NOMO-1 treated with dmso at 0.1 percent for 144 hours (cell line): ENCODE measurements around the gene CLCC1.
"Not testable (repeated sequence)": the region's sequence is repeated elsewhere in the genome, so short reads cannot be mapped to it uniquely, and the experiment has no call there.

Experiments used
- DNase-seq: peaks from one replicate; lab custom pipeline; 2025; ENCODE audit not compliant: unreplicated experiment; lab: John Stamatoyannopoulos, UW

The CLCC1 gene

GRCh38 chr1:108963052-108963686 lies at the start of gene CLCC1:
CLCC1 (minus strand) TSS chr1:108963484; CDS start chr1:108950437, 13,047 bp downstream.
- peak; percentile 79 for DNase-seq

GRCh38 chr1:109011335-109011734 lies 48.1 kb upstream of the CLCC1 start:
- DNase-seq: no peak

DNA sequence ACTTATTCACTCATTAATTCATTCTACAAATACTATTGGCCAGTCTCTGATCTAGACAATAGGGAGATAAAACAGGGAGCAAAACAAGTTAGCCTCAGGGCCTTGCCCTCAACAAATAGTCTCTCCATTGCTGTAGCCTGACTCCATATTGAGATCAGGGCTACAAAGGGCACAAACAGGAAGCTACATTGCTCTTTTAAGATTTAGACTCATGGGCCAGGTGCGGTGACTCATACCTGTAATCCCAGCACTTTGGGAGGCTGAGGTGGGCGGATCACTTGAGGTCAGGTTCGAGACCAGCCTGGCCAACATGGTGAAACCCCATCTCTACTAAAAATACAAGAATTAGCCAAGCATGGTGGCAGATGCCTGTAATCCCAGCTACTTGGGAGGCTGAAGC lies 33.3 kb upstream of the CLCC1 start:
- DNase-seq: not testable (repeated sequence)

DNA sequence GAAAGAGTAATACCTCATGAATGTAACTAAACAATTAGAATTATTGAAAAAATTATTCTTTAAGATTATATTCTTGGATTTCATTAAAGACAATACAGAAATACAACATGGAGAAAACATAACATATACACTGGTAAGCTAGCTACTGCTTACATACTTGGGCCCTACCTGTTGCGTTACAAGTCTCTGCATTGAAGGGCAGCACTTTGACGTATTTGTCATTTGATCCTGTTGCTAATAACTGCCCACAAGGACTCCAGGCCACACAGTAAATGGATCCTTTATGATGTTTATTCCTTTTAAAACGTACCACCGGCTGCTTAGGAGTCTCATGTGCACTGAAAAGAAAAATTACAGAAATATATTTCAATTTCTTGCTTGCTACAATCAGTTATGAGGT lies 19.8 kb upstream of the CLCC1 start:
- no peak for DNase-seq

GRCh38 chr1:108976658-108977057 lies 13.4 kb upstream of the CLCC1 start:
- no peak for DNase-seq

GRCh38 chr1:108972951-108973350 lies 9.7 kb upstream of the CLCC1 start:
- no peak for DNase-seq

DNA sequence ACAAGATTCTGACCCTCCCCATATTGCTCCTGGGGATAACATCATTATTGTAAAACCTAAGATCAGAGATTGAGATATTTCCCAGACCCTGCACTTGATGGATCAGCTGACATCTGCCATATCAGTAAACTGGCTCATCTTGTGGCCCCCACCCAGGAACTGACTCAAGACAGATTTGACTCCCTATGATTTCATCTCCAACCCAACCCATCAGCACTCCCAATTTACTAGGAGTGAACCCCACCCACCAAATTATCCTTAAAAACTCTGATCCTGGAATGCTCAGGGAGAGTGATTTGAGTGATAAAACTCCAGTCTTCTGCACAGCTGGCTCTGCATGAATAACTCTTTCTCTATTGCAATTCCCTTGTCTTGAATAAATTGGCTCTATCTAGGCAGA lies 6.1 kb upstream of the CLCC1 start:
- DNase-seq: no peak

GRCh38 chr1:108962681-108963051 lies 618 bp downstream of the CLCC1 start:
- no peak for DNase-seq

DNA sequence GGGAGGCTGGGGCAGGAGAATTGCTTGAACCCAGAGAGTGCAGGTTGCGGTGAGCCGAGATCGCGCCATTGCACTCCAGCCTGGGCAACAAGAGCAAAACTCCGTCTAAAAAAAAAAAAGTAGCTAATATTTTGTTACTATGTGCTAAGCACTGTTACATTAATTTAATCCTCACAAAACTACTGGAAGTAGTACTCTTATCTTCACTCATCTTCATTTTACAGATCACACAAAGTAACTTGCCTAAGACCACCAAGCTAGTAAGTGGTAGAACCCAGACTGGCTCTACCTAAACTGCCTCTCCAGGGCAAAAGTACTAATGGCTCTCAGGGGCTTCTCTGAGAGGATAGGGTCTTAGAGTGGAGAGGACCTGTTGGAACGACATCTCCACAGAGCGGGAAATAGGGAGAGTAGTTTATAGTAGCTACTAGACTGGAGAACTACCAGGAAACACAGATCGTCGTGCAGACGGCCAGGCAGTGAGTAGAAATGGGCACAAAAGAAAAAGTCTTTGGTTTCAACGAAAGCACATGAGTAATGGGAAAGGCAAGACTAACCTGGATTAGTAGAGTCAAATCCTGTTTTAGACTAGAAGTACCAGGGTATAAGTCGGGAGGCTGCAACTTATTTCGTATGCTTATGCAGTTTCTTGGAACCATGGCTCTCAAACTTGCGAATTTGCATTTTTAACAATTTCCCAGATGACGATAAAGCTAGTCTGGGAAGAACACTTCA lies 1.4 kb downstream of the CLCC1 start:
- DNase-seq: no peak

- no peak for DNase-seq
Observed at GRCh38 chr1:108961198-108961597, 2.1 kb downstream of the CLCC1 start.

GRCh38 chr1:108960719-108961118 lies 2.6 kb downstream of the CLCC1 start:
- DNase-seq: no peak

DNA sequence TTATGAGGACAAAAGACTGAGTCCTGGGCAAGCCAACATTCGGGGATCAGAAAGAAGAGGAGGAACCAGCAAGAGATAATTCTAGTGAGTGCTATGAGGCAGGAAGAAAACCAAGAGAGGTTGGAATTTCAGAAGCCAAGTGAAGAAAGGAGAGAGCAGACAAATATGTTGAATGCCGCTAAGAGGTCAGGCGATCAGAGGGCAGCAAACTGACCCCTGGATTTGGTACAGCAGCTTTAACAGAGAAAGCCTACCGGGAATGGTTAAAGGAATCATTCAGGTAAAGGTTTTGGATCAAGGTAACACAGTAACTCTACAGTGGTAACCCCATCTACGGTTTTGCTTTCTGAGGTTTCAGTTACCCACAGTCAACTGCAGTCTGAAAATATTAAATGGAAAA lies 5.4 kb downstream of the CLCC1 start:
- no peak for DNase-seq

DNA sequence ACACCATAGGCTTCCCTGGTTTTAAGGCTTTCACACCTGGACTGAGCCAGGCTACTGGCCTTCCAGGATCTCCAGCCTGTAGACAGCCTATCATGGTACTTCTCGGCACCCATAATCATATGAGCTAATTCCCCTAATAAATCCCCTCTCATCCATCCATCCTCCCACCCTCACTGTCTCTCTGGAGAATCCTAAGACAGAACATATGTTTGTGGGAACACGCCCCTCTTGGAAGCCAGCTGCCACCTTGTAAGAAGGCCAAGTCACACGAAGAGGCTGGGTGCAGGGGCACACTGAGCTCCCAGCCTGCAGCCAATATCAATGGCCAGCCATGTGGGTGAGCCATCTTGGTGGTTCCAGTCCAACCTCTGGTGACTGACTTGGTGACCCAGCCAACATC lies 7.4 kb downstream of the CLCC1 start:
- DNase-seq: no peak

GRCh38 chr1:108955111-108955510 lies 8.2 kb downstream of the CLCC1 start:
- no peak for DNase-seq

GRCh38 chr1:108953452-108953851 lies 9.8 kb downstream of the CLCC1 start:
- DNase-seq: no peak

DNA sequence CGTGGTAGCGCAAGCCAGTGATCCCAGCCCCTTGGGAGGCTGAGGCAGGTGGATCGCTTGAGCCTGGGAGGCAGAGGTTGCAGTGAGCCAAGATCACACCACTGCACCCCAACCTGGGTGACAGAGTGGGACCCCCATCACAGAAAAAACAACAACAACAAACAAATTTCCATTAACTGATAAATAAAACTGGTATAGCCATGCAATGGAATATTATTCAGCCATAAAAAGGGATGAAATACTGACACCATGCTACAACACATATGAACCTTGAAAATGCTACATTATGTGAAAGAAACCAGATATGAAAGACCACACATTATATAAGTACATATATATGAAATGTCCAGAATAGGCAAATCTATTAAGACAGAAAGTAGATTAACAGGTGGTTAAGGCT lies 12.0 kb downstream of the CLCC1 start:
- no peak for DNase-seq

DNA sequence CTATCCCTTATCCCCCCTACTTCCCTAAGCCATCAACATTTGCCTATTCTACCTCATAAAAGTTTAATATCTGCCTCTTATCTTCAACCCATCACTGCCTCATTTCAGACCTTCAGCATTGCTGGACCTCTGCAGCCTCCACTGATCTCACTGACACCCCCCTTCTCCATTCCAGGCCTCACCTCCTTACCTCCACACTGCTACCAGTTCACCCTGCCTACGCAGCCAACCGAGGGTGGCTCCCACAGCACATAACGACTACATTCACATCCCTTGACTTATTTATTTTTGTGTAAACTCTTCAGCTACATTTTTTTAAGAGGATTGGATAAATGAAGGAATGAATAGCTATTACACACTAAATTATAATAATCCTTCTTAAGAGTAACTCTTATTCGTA lies 14.2 kb downstream of the CLCC1 start:
- no peak for DNase-seq

- no peak for DNase-seq
Observed at GRCh38 chr1:108947871-108948525, 15.3 kb downstream of the CLCC1 start.

DNA sequence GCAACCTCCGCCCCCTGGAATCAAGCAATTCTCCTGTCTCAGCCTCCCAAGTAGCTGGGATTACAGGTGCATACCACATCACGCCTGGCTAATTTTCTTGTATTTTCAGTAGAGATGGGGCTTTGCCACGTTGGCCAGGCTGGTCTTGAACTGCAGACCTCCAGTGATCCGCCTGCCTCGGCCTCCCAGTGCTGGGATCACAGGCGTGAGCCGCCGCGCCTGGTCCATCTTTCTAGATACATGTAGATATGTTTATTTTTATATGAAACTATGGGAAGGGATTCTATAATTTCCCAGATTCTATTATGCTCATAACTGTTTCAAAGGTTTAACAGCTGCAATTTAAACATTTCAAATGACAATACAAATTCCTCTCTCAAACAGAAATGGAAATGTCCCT lies 27.1 kb downstream of the CLCC1 start:
- no peak for DNase-seq

GRCh38 chr1:108933944-108934343 lies 29.3 kb downstream of the CLCC1 start:
- DNase-seq: no peak

- not testable (repeated sequence) for DNase-seq
Observed at GRCh38 chr1:108927565-108927964, 35.7 kb downstream of the CLCC1 start.

DNA sequence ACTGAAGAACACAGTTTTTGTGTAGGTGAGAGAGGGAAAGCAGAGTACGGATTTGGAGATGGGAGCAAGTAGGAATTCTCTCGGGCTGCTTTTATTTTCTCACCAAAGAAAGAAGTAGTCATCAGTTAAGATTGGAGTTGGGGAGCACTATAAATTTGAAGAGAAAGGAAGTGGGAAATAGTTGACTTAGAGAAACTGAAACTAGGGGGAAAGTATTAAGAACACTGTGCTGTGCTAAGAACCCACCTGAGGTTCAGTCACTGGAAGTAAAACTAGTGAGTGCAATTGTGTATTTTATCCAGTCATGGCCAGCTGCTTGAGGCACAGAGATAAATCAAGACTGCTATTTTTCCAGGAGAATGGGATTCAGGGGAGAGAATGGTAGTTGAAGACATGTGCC lies 37.4 kb downstream of the CLCC1 start:
- no peak for DNase-seq
